Thoracic aorta (tissue), 2 donors: ENCODE measurements around the gene LIMCH1. TPM values are rescaled to one million over a fixed set of nuclear protein-coding genes. Genes with fewer than 3 reads are reported as not detected.

Experiments used
- ATAC-seq: fragments of 150-250 bp; one replicate; pipeline ENCODE4 v1.8.0; 2017; ENCODE audit warnings: low read depth; ENCODE audit not compliant: insufficient number of reproducible peaks, low FRiP score
- DNase-seq: peaks from one replicate; pipeline ENCODE4 v3.0.0-alpha.2; 2020; ENCODE audit warnings: low spot score
- H3K27ac ChIP-seq, 2 donors: fragments of 200-600 bp; sonication (generic); 1 replicate in 1 of 2; 2 replicates in 1 of 2; pipeline ENCODE4 v1.5.1; 2016; ENCODE audit warnings: mild to moderate bottlenecking in 2 of 2, moderate library complexity in 2 of 2
- H3K27me3 ChIP-seq: fragments of 200-600 bp; sonication (generic); replicated peaks from 2 replicates; pipeline ENCODE4 v1.6.0; 2016; ENCODE audit warnings: mild to moderate bottlenecking; ENCODE audit not compliant: insufficient read depth
- H3K36me3 ChIP-seq: fragments of 200-600 bp; sonication (generic); one replicate; pipeline ENCODE4 v1.5.1; 2016
- H3K4me1 ChIP-seq, 2 donors: fragments of 200-600 bp; sonication (generic); 1 replicate in 1 of 2; 2 replicates in 1 of 2; pipeline versions ENCODE4 v1.5.1 to v1.6.0; 2016; ENCODE audit warnings: low read depth in 2 of 2, mild to moderate bottlenecking in 1 of 2; ENCODE audit not compliant: control insufficient read depth in 1 of 2
- H3K4me3 ChIP-seq: fragments of 200-600 bp; sonication (generic); 2 replicates; pipeline ENCODE4 v1.5.1; 2016; ENCODE audit warnings: mild to moderate bottlenecking
- H3K9me3 ChIP-seq: fragments of 200-600 bp; sonication (generic); 2 replicates; pipeline ENCODE4 v1.5.1; 2016
- CTCF ChIP-seq: fragments of 200-600 bp; sonication (generic); IDR thresholded peaks from one replicate; pipeline ENCODE4 v1.5.1; 2019; ENCODE audit warnings: antibody characterized with exemption
- total RNA-seq, 2 donors: library from RNA; depleted of rRNA; stranded (reverse); fragments of >200 nt; gene quantifications; one replicate each; pipeline versions ENCODE4 v1.1.0 to v1.2.3, GENCODE V29; 2016

LIMCH1 gene
- total RNA-seq, 2 donors from 2014 or later: 95.3 to 158 TPM

DNA sequence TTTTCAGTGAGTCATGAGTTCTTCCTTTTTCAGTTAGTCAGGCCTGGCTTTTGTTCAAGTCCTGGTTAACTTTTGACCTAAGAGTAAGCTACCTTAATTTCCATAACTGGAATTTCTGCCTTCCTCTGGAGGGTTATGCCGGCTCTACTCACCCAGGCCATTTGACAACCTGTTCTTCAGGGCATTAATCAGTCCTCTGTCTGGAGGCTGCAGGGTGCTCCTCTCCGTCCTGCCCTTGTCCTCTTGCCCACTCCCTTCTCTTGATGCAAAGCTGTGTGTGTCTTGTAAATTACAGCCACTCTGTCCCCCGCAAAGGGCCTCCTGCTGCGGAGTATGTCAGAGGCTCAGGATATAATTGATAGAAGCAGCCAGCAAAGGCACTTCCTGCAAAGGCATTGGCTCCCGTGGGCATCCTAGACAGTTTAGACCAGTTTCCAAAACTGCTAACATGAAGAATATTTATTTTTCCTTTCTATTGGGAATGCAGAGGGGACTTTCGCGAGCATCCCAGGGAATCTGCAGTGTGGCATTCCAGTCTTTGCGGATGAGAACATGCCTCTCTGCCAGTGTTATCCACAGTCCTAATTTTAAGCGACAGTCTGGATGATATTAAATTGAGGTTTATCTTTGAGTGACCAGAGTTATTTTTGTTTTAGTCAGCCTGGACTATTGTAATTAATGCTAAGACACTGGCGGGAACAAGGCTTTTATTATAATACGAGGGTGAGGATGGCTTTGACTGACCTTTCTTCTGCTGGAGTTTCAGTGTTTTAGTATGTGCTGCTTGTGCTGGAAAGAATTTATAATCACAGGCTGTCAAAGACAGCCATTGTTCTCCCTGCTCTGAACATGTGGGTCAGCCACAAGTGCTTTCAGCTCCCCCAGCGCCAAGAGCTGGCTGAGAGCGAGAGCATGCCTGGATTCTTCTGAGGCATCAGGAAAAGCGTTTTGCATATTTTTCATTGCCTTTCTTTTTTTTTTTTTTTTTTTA, 74.2 kb downstream of the LIMCH1 start:
- DNase-seq (no peak), ATAC-seq (peak; percentile 54)
- peak overlapping the region in 1 of 2 donors; percentile 27 for H3K27ac ChIP-seq
- peaks cover 2 to 41% of the 10 kb centered on the region in 2 donors for H3K4me1 ChIP-seq
- no peaks in the 10 kb centered on the region for H3K9me3 ChIP-seq
- no peaks in the 10 kb centered on the region for H3K27me3 ChIP-seq
- H3K36me3 ChIP-seq: no peaks in the 10 kb centered on the region
- no peak overlapping the region for H3K4me3 ChIP-seq
- no peak for TF ChIP-seq CTCF

- no peaks in the 10 kb centered on the region for H3K9me3 ChIP-seq
- H3K27me3 ChIP-seq: no peaks in the 10 kb centered on the region
- peaks cover 2 to 36% of the 10 kb centered on the region in 2 donors for H3K4me1 ChIP-seq
- no peak for TF ChIP-seq CTCF
- peak overlapping the region in 1 of 2 donors; percentile 52 for H3K27ac ChIP-seq
- DNase-seq: no peak
- H3K4me3 ChIP-seq: no peak overlapping the region
- H3K36me3 ChIP-seq: no peaks in the 10 kb centered on the region
- ATAC-seq: no peak
Measured at GRCh38 chr4:41613386-41613785, 75.4 kb downstream of the LIMCH1 start.

DNA sequence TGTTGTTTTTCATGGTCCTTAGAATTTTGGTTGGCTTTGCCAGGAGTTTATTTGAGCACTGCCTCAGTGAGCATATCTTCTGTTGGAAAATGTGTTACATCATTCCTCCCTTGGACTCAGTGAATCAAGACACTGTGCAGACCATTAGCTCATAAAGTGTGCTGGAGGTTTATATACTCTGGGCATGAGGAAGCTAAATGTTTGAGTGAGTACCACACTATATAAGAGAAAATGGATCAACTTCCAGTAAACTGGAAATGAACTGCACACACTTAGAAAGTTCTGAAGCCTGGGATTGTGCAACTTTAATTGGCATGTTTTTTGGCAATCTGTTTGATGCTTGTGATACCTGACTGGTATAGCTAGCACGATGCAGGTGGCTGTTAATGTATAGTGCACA, 75.9 kb downstream of the LIMCH1 start:
- no peak for TF ChIP-seq CTCF
- peak overlapping the region in 1 of 2 donors; percentile 52 for H3K27ac ChIP-seq
- no peaks in the 10 kb centered on the region for H3K27me3 ChIP-seq
- ATAC-seq (no peak), DNase-seq (no peak)
- no peaks in the 10 kb centered on the region for H3K9me3 ChIP-seq
- no peaks in the 10 kb centered on the region for H3K36me3 ChIP-seq
- peaks cover 2 to 36% of the 10 kb centered on the region in 2 donors for H3K4me1 ChIP-seq
- H3K4me3 ChIP-seq: no peak overlapping the region

- TF ChIP-seq CTCF: no peak
- no peak overlapping the region for H3K27ac ChIP-seq
- H3K4me3 ChIP-seq: no peak overlapping the region
- H3K36me3 ChIP-seq: peaks cover 6% of the 10 kb centered on the region
- H3K27me3 ChIP-seq: no peaks in the 10 kb centered on the region
- no peaks in the 10 kb centered on the region for H3K9me3 ChIP-seq
- DNase-seq: no peak
- no peak for ATAC-seq
- H3K4me1 ChIP-seq: peaks cover 2 to 34% of the 10 kb centered on the region in 2 donors
Measured at GRCh38 chr4:41614519-41614918, 76.6 kb downstream of the LIMCH1 start.

GRCh38 chr4:41619161-41619560, 81.2 kb downstream of the LIMCH1 start:
- ATAC-seq: no peak
- TF ChIP-seq CTCF: no peak
- H3K27ac ChIP-seq: no peak overlapping the region
- peaks cover 8% of the 10 kb centered on the region for H3K36me3 ChIP-seq
- DNase-seq: no peak
- no peaks in the 10 kb centered on the region for H3K9me3 ChIP-seq
- peaks cover 20 to 39% of the 10 kb centered on the region in 2 donors for H3K4me1 ChIP-seq
- no peak overlapping the region for H3K4me3 ChIP-seq
- H3K27me3 ChIP-seq: no peaks in the 10 kb centered on the region
